HL-60 (cell line): ENCODE results near the gene LRPAP1.

Experiments
- CTCF ChIP-seq: IDR thresholded peaks from one replicate; pipeline ENCODE4 v1.5.1; 2011; ENCODE audit warnings: low read length, control low read depth, inconsistent platforms; ENCODE audit not compliant: insufficient read depth
- GABPA ChIP-seq: IDR thresholded peaks from 2 replicates; pipeline ENCODE4 v1.6.1; 2012; ENCODE audit warnings: low read depth
- POLR2AphosphoS5 ChIP-seq: IDR thresholded peaks from 2 replicates; pipeline ENCODE4 v1.6.1; 2012; ENCODE audit warnings: low read depth

- no peak for TF ChIP-seq CTCF
- TF ChIP-seq GABPA, result no peak
- no peak for TF ChIP-seq POLR2AphosphoS5
Measured at GRCh38 chr4:3484057-3484973, 47.9 kb downstream of the LRPAP1 start.
